Measurements from ENCODE around the gene KRTAP10-5. TPM values are rescaled to one million over a fixed set of nuclear protein-coding genes. Genes with fewer than 3 reads are reported as not detected.

The KRTAP10-5 gene
- total RNA-seq, 1 donor = not detected

DNA sequence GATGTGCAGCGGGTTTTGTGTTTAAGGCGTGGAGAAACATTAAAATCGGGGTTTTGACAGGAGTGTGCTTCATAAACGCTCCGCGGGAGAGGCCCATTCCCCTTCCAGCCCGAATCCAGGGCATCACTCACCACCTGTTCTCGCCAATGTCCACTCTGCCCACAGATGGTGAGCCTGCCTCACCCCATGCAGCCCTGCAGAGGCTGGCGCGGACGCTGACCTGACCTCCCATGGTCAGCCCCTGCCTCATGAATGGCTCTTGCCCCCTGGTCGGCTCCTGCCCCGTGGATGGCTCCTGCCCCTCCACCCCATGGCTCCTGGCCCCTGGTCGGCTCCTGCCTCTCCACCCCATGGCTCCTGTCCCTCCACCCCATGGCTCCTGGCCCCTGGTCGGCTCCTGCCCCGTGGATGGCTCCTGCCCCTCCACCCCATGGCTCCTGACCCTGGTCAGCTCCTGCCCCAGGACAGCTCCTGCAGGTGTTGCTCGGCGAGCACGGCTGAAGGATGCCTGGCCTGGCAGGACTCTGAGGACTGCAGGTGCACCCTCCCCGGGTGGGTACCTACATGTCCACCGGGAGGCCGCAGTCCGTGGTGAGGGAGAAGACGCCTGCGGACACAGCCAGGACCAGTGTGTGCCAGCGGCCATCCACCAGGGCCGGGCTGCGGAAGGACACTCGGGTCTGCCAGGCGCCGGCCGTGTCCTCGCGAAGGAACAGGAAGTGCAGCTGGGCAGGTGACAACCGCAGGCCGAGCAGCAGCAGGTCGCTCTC is 47.1 kb downstream of the KRTAP10-5 start:
- TF ChIP-seq, protein P1, sequence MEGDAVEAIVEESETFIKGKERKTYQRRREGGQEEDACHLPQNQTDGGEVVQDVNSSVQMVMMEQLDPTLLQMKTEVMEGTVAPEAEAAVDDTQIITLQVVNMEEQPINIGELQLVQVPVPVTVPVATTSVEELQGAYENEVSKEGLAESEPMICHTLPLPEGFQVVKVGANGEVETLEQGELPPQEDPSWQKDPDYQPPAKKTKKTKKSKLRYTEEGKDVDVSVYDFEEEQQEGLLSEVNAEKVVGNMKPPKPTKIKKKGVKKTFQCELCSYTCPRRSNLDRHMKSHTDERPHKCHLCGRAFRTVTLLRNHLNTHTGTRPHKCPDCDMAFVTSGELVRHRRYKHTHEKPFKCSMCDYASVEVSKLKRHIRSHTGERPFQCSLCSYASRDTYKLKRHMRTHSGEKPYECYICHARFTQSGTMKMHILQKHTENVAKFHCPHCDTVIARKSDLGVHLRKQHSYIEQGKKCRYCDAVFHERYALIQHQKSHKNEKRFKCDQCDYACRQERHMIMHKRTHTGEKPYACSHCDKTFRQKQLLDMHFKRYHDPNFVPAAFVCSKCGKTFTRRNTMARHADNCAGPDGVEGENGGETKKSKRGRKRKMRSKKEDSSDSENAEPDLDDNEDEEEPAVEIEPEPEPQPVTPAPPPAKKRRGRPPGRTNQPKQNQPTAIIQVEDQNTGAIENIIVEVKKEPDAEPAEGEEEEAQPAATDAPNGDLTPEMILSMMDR (IDR thresholded peaks at IDR 0.05; ENCODE audit: insufficient read depth, low read length) = no peak
- no peak overlapping the region for H3K4me3 ChIP-seq (ENCODE audit: low read depth, low read length)
- no peak for DNase-seq (ENCODE audit: low read depth)

DNA sequence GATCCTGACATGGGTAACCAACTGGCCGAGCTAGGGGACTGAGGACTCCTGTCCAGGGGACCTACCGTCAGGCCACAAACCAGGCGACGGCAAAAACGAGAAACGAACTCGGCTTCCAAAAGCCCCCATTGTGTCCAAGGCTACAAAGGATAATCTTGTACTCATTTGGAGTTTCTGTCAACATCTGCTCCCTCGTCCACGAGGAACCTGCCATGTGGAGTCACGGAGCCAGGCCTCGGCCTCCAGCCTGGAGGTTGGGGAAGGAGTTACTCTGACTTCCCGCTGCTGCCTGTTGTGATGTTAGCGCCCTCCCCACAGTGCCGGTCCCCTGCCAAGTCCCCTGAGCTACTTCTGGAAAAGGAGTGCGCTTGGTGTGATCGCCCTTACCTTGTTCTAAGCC is 47.7 kb downstream of the KRTAP10-5 start:
- TF ChIP-seq, protein P1 (IDR thresholded peaks at IDR 0.05; ENCODE audit: insufficient read depth, low read length) = no peak
- DNase-seq (ENCODE audit: low read depth) = no peak
- H3K4me3 ChIP-seq (ENCODE audit: low read depth, low read length) = no peak overlapping the region

DNA sequence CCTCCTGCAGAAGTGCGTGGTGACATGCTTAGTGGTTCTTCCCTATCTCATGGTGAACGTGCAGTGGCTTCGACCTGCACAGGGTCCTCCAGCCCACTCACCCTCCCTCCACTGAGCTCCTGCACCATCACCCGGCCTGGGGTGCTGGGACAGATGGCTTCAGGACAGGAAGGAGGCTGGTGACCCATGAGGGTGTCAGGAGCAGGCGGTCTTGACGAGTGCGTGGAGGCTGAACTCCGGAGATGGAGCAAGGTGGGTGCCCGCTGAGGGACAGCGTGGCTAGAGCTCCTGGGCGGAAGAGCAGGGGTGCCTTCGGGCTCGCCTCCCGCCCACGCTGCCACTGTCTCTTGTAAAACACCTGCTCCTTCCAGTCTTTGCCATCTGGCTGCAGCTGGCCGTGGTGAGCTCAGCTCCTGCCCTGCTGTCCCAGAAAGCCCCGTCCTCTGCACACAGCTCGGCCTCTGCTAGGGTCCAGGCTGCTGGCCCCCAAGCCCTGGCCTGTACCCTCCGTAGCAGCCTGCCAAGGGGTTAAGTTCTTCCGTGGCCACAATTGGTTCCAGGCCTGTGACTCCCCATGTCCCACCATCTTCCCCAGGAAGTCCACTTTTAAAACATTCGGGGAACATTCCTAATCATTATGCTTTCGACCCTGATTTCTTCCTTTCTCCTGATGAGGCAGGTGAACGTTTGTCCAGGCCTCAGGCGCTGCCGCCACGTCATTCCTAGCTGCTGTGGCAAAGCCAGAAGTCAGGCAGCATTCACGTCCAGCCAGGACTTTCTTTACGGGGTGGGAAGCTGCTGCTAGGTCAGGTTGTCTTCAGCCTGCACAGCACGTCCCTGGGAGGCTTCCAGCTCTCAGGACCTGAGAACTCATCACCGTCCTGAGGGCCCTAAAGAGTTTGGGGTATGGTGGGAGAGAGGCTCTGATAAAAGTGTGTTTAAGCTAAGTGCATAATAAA is 48.5 kb downstream of the KRTAP10-5 start:
- DNase-seq (ENCODE audit: low read depth) = no peak
- TF ChIP-seq, protein P1 (IDR thresholded peaks at IDR 0.05; ENCODE audit: insufficient read depth, low read length) = no peak
- no peak overlapping the region for H3K4me3 ChIP-seq (ENCODE audit: low read depth, low read length)

DNA sequence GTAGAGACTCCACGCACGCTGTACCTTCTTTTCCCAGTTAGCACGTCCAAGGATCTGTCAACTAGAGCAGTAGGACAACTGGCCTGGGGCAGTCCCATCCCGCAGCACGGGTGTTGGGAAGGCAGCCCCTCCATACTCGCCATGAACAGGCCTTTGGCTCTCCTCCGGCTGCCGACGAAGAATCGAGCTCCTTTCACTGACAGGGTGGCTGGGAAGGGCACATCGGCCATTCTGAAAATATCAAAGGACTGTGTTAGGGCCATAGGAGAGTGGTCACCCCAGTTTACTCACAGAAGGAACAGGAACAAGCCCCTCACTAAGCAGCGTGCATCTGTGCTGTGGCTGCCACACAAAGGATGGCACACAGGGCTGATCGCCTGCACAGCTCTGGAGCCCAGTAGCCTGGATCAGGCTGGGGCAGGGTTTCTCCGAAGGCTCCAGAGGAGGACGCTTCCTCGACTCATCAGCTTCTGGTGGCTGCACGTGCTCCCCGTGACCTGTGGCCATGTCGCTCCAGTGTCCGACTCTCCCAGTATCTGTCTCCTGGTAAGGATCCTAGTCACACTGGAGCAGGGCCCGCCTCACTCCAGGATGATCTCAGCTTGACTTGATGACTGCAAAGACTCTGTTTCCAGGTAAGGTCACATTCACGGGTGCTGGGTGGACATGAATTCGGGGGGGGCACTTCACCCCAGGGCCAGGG is 49.4 kb downstream of the KRTAP10-5 start:
- TF ChIP-seq, protein P1 (IDR thresholded peaks at IDR 0.05; ENCODE audit: insufficient read depth, low read length) = no peak
- DNase-seq (ENCODE audit: low read depth) = no peak
- no peak overlapping the region for H3K4me3 ChIP-seq (ENCODE audit: low read depth, low read length)

DNA sequence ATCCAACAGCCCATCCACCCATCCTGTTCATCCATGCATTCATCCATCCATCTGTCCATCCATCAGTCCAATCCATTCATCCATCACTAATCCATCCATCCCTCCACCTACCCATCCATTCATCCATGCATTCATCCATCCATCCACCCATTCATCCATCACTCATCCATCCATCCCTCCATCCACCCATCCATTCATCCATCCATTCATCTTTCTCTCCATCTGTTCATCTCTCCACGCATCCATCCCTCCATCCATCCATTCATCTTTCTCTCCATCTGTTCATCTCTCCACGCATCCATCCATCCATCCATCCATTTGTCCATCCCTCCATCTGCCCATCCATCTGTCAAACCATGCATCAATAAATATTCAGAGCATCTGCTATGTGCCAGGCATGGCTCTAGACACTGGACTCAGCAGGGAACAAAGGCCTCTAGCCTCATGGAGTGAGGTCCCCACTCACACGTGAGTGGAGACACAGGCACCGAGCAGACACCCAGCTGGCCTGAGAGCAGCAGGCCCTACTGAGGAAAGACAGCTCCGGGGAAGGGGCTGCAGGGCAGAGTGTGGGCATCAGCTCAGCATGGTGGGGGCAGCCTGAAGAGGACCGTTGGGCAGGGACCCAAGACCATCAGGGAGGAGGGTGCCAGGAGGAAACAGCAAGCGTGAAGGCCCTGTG is 50.0 kb downstream of the KRTAP10-5 start:
- DNase-seq (ENCODE audit: low read depth) = no peak
- no peak overlapping the region for H3K4me3 ChIP-seq (ENCODE audit: low read depth, low read length)
- TF ChIP-seq, protein P1 (IDR thresholded peaks at IDR 0.05; ENCODE audit: insufficient read depth, low read length) = no peak

Data from fibroblast of the aortic adventitia (primary cell).